Measurements from ENCODE around the gene KDM4D.

- TF ChIP-seq CTCF (IDR thresholded peaks at IDR 0.05), result no peak
- no peak for TF ChIP-seq POLR2A (IDR thresholded peaks at IDR 0.05)
- no peak for TF ChIP-seq EP300 (IDR thresholded peaks at IDR 0.05)
Measured at GRCh38 chr11:94988748-94989147, 15.2 kb downstream of the KDM4D start.

Measured in ovary (tissue), 3 donors.